Cardiac fibroblast (primary cell): Measurements from ENCODE around the gene MID1.

ENCODE experiments used
- DNase-seq, 2 donors: peaks; one replicate each; pipeline versions ENCODE4 v3.0.0 to v3.0.0-alpha.2; 2010; ENCODE audit warnings: low read depth in 2 of 2
- H3K4me3 ChIP-seq, 2 donors: replicated peaks in 1 of 2; 1 replicate in 1 of 2; 2 replicates in 1 of 2; pipeline ENCODE4 v1.5.1; 2011; ENCODE audit warnings: low read depth in 2 of 2, low read length in 2 of 2, mild to moderate bottlenecking in 2 of 2, moderate library complexity in 1 of 2
- CTCF ChIP-seq: IDR thresholded peaks from one replicate; pipeline ENCODE4 v1.5.1; 2011; ENCODE audit warnings: low read depth, mild to moderate bottlenecking, low read length, inconsistent platforms

The MID1 gene

GRCh38 chrX:10415306-10416001 is 204.9 kb downstream of the MID1 start:
- no peak for TF ChIP-seq CTCF
- no peak overlapping the region for H3K4me3 ChIP-seq
- peak in 1 of 2 donors; percentile 62 for DNase-seq

- TF ChIP-seq CTCF: no peak
- no peak overlapping the region for H3K4me3 ChIP-seq
- DNase-seq: peak in 1 of 2 donors; percentile 33
These were observed 205.5 kb downstream of the MID1 start for GRCh38 chrX:10414862-10415261.

- TF ChIP-seq CTCF: no peak
- DNase-seq: no peak
- H3K4me3 ChIP-seq: no peak overlapping the region
These were observed 206.1 kb downstream of the MID1 start for GRCh38 chrX:10414156-10414824.

GRCh38 chrX:10404436-10404835 is 215.9 kb downstream of the MID1 start:
- no peak overlapping the region for H3K4me3 ChIP-seq
- peak; percentile 12 to 43 for DNase-seq
- no peak for TF ChIP-seq CTCF

- DNase-seq: peak in 1 of 2 donors; percentile 18
- no peak overlapping the region for H3K4me3 ChIP-seq
- peak; percentile 8 for TF ChIP-seq CTCF
These were observed 219.1 kb downstream of the MID1 start for GRCh38 chrX:10401239-10401638.

GRCh38 chrX:10399043-10399741 is 221.2 kb downstream of the MID1 start:
- no peak for DNase-seq
- no peak overlapping the region for H3K4me3 ChIP-seq
- TF ChIP-seq CTCF: no peak
